Fibroblast of skin of right quadriceps (primary cell): ENCODE results near the gene PSKH1.
A peak's percentile ranks its signal among the peaks of the same experiment; 100 is the strongest.
"Not testable (repeated sequence)": the region's sequence is repeated elsewhere in the genome, so short reads cannot be mapped to it uniquely, and the experiment has no call there.

Experiments
- DNase-seq: peaks from one replicate; pipeline ENCODE4 v3.0.0-alpha.2; 2013

PSKH1 gene

DNA sequence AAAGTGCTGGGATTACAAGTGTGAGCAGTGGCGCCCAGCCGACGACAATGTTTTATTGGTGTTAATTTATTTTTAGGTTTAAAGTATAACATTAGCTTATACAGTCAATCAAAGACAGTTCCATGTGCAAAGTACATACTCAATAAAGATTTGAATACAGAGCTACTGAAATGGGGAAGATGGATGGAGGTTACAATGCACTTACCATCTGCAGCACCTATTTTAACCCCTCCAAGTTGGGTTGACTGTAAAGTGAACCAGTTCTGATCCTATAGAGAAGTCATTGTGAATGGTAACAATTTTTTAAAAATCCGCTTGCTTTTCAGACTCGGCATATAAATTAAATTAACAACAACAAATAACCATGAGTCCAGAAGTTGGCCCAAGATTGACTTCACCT, 679 bp upstream of the PSKH1 start:
- no peak for DNase-seq

GRCh38 chr16:67893743-67894399, 817 bp downstream of the PSKH1 start:
- DNase-seq: no peak

GRCh38 chr16:67897231-67897630, 4.2 kb downstream of the PSKH1 start:
- no peak for DNase-seq

DNA sequence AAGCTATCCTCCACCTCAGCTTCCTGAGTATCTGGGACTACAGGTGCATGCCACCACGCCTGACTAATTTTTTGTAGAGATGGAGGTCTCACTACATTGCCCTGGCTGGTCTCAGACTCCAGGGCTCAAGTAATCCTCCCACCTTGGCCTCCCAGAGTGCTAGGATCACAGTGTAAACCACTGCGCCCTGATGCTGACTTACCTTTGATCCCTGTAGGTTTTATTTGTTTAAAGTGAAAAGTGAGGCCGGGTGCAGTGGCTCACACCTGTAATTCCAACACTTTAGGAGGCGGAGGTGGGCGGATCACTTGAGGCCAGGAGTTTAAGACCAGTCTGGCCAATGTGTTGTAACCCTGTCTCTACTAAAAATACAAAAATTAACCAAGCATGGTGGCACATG, 8.7 kb downstream of the PSKH1 start:
- no peak for DNase-seq

DNA sequence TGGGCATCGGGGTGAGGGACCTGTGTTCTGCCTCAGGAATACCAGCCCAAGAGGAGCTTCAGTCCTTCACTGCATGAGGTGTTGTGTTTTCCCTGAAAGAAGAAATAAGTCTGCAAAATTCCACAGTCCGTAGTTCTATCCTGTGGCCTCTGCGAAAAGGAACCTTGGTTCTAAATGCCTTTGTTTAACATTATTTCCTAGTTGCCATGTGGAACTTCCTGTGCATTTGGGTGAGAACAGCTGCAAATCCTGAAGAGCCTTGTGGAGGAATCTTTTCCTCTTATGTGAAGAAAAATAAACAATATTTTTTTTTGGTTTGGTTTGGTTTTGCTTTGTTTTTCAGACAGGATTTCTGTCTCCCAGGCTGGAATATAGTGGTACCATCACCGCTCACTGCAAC, 9.8 kb downstream of the PSKH1 start:
- no peak for DNase-seq

GRCh38 chr16:67907397-67908180, 14.5 kb downstream of the PSKH1 start:
- no peak for DNase-seq

DNA sequence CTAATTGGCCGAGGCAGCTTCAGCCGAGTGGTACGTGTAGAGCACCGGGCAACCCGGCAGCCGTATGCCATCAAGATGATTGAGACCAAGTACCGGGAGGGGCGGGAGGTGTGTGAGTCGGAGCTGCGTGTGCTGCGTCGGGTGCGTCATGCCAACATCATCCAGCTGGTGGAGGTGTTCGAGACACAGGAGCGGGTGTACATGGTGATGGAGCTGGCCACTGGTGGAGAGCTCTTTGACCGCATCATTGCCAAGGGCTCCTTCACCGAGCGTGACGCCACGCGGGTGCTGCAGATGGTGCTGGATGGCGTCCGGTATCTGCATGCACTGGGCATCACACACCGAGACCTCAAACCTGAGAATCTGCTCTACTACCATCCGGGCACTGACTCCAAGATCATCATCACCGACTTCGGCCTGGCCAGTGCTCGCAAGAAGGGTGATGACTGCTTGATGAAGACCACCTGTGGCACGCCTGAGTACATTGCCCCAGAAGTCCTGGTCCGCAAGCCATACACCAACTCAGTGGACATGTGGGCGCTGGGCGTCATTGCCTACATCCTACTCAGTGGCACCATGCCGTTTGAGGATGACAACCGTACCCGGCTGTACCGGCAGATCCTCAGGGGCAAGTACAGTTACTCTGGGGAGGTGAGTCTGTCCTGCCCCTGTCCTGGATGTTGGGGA, 16.1 kb downstream of the PSKH1 start:
- no peak for DNase-seq

DNA sequence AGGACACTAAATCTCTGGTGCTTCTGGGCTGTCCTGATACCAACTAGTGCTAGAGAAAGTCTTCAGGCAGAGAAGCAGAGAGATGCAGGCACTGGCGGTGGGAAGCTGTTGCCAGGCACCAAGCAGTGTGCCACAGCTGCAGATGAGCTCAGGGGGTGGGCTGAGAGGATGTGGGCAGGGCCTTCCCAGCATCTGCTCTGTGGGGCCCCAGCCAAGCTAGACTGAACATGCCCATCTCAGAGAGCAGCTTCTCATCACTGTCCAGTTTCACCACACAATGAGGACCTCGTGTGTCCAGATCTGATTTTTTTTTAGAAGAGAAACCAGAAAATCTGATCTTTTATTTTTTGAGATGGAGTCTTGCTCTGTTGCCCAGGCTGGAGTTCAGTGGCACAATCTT, 17.1 kb downstream of the PSKH1 start:
- DNase-seq: peak; percentile 17

GRCh38 chr16:67914758-67915495, 21.9 kb downstream of the PSKH1 start:
- no peak for DNase-seq

DNA sequence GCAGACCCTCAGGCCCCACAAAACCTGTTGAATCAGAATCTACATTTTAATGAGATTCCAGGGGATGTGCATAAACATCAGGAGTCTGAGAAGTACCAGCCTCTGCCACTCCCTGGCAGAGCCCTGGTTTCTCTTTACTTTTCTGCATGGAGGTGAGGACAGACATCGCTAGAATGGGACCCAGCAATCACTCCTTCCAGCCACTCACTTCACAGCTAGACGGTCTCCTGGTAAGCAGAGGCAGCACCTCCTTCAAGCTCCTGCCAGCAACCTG, 22.4 kb downstream of the PSKH1 start:
- not testable (repeated sequence) for DNase-seq

DNA sequence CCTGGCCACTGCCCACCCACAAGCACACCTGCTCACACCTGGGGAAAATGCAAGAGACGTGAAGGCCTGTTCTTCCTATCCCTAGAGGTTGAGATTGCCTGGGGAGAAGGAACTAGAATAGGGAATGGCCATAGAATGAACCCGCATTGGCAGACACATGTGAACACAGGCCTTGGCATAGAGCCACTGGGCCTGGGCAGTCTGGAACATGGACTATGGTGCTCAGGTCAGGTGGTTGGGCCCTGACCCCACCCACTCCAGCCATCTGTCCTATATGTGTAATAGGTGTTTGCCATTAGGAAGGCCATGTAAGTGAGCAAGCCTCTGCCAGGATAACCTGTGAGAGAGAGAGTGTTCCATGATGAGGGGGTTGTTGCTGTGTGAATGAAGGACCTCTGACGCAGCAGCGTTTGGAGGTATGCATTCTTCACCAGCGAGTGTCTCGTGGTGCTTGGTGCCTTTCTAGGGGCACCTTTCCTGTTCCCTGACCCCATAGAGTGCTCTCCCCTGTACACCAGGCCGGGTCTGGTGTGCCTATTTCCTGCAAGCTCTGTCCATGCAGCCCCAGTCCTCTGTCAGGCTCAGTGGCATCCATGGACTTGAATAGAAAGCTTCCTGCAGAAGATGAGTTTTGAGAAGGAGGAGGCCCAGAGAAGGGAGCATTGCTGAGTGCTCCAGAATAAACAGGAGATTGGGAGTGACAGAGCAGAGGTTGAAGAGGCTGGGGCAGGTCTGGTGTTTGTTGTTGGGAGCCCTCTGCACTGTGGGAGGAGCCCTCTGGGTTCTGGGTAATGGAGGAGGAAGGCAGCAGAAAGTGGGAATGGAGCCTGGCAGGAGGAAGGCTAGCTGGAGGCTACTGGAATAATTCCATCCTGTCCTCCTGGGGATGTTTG, 23.0 kb downstream of the PSKH1 start:
- no peak for DNase-seq

DNA sequence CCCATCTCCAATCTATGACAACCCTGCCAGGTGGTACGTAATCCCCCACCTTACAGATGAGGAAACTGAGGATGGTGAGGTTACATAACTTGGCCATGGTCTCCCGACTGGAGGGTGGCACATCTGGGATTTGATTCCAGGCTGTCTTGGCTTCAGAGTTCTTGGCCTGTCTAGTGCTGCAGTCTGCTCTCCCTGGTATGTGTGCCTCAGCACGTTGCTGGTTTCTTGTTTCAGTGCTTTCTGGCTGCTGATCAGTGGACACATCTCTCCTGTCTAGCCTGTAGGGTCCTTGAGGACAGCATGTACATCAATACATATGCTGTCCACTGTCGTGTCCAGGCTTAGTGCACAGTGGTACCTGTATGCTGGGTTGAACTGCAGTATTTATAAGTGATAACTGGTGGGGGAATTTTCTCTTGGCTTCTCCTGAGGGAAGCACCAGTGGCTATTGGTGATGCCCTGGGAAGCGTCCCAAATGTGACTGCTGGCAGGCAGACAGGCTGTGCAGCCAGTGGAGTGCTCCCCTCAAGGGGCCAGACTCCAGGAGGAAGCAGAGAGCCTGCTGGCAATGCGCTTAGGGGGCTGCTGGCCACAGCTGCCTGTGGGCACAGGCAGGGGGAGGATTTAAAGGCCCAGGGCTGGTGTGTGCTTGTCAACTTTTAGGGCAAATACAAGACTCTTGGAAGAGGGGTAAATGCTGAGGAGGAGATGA, 24.2 kb downstream of the PSKH1 start:
- no peak for DNase-seq

DNA sequence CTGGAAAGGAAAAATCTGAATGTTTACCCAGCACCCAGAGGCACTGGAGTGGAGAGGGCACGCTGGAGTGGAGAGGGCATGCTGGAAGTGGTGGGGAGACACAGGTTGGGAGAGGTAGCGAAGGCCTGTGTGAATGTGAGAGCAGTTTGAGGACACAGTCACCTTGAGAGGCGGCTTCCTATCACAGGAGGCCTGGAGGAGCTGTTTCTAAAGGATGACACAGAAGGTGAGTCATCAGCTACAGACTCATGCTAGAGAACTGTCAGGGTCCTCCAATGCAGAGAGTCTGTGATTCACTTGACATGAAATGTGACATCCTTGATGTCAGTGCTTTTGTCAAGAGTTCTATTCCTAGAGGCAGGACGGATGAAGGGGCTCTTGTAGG, 24.8 kb downstream of the PSKH1 start:
- DNase-seq: peak; percentile 83

DNA sequence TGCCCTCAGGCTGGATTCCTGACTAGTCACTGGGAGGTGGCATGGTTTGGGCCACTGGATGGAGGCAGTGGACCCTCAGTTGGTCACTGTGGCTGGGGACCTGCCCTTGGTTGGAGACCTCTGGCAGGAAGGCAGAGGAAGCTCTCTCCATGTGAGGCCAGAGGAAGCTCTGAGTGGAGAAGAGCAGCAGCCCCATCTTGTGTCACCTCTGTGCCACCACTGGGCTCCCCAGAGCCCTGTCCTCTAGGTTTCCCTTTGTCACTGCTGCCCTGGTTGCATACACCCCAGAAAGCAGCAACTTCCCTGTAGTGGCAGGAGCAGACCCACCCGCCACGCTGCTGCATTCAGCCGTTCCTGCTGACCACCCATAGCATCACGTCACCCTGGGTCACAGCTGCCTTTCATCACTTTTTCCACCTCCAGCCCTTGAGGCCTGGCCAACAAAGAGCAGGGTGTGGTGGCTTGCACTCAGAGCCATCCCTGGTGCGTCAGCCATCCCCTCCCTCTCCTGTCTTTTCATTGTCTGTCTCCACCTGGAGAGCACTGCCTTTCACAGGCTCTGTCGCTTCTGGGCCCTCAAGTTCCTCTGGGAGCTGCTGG, 26.7 kb downstream of the PSKH1 start:
- DNase-seq: no peak

- DNase-seq: no peak
Measured at GRCh38 chr16:67922221-67922620, 29.2 kb downstream of the PSKH1 start.

GRCh38 chr16:67922740-67923139, 29.7 kb downstream of the PSKH1 start:
- no peak for DNase-seq

- no peak for DNase-seq
Measured at GRCh38 chr16:67923414-67924116, 30.5 kb downstream of the PSKH1 start.

DNA sequence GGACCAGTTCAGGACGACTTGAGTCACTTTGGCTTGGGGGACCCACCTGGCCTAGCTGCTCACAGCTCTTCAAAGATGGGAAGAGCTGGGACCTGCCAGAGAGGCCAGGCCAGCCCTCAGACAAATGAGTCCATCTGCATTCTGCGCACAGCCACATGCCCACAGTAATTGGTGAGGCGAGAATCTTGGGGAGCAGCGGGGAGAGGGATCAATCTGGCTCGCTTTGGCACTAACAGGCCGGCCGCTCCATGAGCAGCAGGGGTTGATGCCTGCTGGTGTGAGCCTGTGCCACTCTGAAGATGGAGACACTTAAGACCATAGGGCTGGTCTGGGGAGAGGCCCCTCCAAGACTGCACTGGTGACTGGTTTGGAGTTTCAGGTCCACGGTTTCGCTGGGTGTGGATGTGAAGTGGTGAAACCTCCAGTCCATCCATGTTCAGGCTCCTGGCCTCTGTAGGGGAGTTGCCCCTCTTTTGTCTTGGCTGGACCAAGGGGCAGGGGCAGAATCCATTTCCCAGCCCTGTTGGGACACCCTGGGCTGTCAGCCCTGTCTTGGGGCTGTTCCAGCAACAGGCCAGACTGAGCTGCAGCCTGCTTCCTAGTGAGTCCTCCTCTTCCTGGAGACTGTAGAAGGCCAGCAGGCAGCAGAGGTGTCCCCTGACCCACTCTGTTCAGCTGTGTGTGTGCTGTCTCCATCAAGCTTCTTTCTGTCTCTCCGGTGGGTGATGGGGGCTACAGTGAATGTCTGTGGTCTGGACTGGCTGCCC, 31.3 kb downstream of the PSKH1 start:
- no peak for DNase-seq

- no peak for DNase-seq
Measured at GRCh38 chr16:67926181-67926750, 33.2 kb downstream of the PSKH1 start.
